ENCODE data around the gene LCTL. TPM values are rescaled to one million over a fixed set of nuclear protein-coding genes. Genes with fewer than 3 reads are reported as not detected.

Gene LCTL
- not detected for polyA plus RNA-seq (2012; ENCODE audit: insufficient read length, low read depth)

DNA sequence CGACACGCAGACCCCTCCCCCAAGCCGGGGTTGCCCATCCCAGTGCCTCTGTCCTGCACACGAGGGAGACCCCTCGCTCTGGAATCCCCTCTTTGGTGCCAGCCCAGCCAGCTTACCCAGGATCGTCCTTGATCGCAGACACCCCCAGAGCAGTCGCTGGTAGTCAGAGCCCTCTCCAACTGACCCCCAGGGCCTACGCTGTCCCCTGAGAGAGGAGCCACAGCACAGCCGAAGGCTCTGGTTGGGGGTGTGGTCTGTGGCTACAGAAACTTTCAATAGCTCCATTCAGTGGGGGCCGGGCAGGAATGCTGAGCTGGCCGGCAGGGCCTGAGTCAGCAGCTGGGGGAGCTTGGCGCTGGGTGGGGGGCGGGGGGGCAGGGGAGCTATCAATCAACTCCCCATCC is at the start of gene LCTL:
LCTL (minus strand) TSS at position 258 of the 404 bp plus-strand sequence. CDS start 633 bp downstream, outside the sequence.
- no peak for TF ChIP-seq POLR2AphosphoS5 (IDR thresholded peaks at IDR 0.05; ENCODE audit: low read depth, low read length)

- TF ChIP-seq SIN3A (IDR thresholded peaks at IDR 0.05; ENCODE audit: borderline replicate concordance, insufficient read depth, low read length) = no peak
- 0 out of 2 replicates have a peak, but pooled peaks have one; percentile 7 for TF ChIP-seq POLR2AphosphoS5 (IDR thresholded peaks at IDR 0.05; ENCODE audit: low read depth, low read length)
Measured at GRCh38 chr15:66614951-66615760, 49.4 kb upstream of the LCTL start.

- TF ChIP-seq TAF1 (IDR thresholded peaks at IDR 0.05; ENCODE audit: borderline replicate concordance, insufficient read depth, low read length) (no peak), SIN3A (IDR thresholded peaks at IDR 0.05; ENCODE audit: borderline replicate concordance, insufficient read depth, low read length) (no peak), POLR2AphosphoS5 (IDR thresholded peaks at IDR 0.05; ENCODE audit: low read depth, low read length) (no peak), FOXP2 (optimal IDR thresholded peaks at IDR 0.05; ENCODE audit: borderline replicate concordance, extremely low read depth, extremely low read length, insufficient read depth) (no peak), REST (IDR thresholded peaks at IDR 0.05; ENCODE audit: insufficient read depth in 1 of 2, low read depth in 2 of 2, low read length in 2 of 2) (no peak)
Measured at GRCh38 chr15:66614456-66614855, 48.7 kb upstream of the LCTL start.

DNA sequence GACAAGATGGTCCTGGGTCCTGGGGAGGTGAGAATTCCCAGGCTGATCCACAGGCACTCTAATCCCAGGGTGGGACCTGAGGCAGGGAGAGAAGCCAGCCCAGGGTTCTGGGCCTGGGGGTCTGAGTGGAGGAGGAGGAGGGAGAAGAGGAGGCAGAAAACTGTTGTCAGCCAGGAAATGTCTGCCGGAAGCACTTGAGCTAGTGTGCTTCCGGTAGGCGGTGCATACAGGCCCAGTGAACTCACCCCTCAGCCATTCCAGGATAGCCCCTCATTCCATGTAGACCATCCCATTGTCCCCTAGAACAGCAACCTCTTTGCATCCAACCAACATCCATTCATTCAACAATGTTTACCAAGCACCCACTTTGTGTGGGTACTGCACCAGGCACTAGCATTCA is 47.9 kb upstream of the LCTL start:
- TF ChIP-seq POLR2AphosphoS5 (IDR thresholded peaks at IDR 0.05; ENCODE audit: low read depth, low read length) = no peak

GRCh38 chr15:66611257-66612053 is 45.7 kb upstream of the LCTL start:
- TF ChIP-seq REST (IDR thresholded peaks at IDR 0.05; ENCODE audit: insufficient read depth in 1 of 2, low read depth in 2 of 2, low read length in 2 of 2) (no peak), POLR2AphosphoS5 (IDR thresholded peaks at IDR 0.05; ENCODE audit: low read depth, low read length) (no peak), TAF1 (IDR thresholded peaks at IDR 0.05; ENCODE audit: borderline replicate concordance, insufficient read depth, low read length) (no peak), FOXP2 (optimal IDR thresholded peaks at IDR 0.05; ENCODE audit: borderline replicate concordance, extremely low read depth, extremely low read length, insufficient read depth) (no peak), SIN3A (IDR thresholded peaks at IDR 0.05; ENCODE audit: borderline replicate concordance, insufficient read depth, low read length) (no peak)

DNA sequence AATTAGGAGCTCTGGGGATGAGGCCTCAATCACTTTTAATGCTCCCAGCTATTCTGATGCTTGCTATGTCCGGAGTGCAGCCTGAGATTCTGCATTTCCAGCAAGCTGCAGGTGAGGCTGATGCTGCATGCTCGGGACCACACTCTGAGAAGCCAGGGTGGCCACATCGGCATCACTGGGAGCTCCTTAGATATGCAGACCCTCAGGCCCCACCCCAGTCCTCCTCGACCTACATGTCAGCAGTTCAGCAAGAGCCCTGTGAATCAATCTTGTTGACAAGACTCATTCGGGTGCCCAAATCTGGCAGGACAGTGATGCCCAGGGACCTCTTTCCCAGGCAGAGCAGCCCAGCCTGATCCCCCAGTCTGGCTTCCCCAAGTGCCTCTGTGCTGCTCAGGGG is 44.1 kb upstream of the LCTL start:
- TF ChIP-seq POLR2AphosphoS5 (IDR thresholded peaks at IDR 0.05; ENCODE audit: low read depth, low read length) = no peak

DNA sequence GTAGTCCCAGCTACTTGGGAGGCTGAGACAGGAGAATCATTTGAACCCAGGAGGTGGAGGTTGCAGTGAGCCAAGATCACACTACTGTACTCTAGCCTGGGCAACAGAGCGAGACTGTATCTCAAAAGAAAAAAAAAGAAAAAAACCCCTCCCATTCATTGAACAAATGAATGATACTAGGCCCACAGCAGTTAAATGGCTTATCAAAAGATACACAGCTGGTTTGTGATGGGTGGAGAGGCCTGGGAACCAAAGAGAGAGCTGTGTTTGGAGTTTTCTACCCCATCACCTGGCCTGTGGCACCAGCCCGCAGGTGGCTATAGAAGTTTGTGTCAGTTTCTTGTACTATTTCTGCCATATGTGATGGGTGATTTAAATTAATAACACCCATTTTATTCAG is 43.1 kb upstream of the LCTL start:
- TF ChIP-seq FOXP2 (optimal IDR thresholded peaks at IDR 0.05; ENCODE audit: borderline replicate concordance, extremely low read depth, extremely low read length, insufficient read depth) (no peak), POLR2AphosphoS5 (IDR thresholded peaks at IDR 0.05; ENCODE audit: low read depth, low read length) (no peak), SIN3A (IDR thresholded peaks at IDR 0.05; ENCODE audit: borderline replicate concordance, insufficient read depth, low read length) (no peak), REST (IDR thresholded peaks at IDR 0.05; ENCODE audit: insufficient read depth in 1 of 2, low read depth in 2 of 2, low read length in 2 of 2) (no peak), TAF1 (IDR thresholded peaks at IDR 0.05; ENCODE audit: borderline replicate concordance, insufficient read depth, low read length) (no peak)
